ENCODE measurements around the gene CREBRF. TPM values are rescaled to one million over a fixed set of nuclear protein-coding genes. Genes with fewer than 3 reads are reported as not detected.

The CREBRF gene
- total and polyA plus RNA-seq, 2 donors from 2014 or later: 6.1 to 49.7 TPM

DNA sequence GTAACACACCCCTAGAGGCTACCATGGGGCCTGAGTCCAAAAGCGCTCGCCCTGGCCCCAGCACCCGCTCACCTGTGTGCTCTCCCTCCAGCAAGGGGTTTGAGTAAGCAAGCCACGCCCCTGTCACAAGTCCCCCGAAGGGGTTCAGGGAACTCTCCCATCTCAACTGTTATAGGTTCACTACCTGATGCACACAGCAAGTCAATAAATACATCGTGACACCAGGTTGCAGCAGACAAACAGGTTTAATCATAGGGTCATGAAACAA is 8.4 kb upstream of the CREBRF start:
- intact Hi-C loops (cut with DNase I): no loop called here
- DNase-seq (no peak), FAIRE-seq (no peak)
- no peak for TF ChIP-seq CTCF (IDR thresholded peaks at IDR 0.05; ENCODE audit: borderline replicate concordance, extremely low read depth, insufficient read depth)
- Histone ChIP-seq H3K27me3 (ENCODE audit: control insufficient read depth, insufficient read depth, low read length) (no peaks in the 10 kb centered on the region), H3K9ac (ENCODE audit: low read length in 3 of 3) (no peak overlapping the region), H3K27ac (ENCODE audit: low read depth in 2 of 2, low read length in 2 of 2) (no peak overlapping the region), H3K4me3 (ENCODE audit: low read length in 3 of 3) (no peak overlapping the region), H3K9me3 (ENCODE audit: control insufficient read depth in 2 of 3, insufficient read depth in 1 of 3, low read length in 3 of 3) (no peaks in the 10 kb centered on the region), H3K4me1 (ENCODE audit: control insufficient read depth in 2 of 3, insufficient read depth in 2 of 3, low read depth in 1 of 3, low read length in 3 of 3) (peaks cover 0 to 2% (median 0%) of the 10 kb centered on the region in 3 donors), H3K36me3 (ENCODE audit: control insufficient read depth in 2 of 3, insufficient read depth in 3 of 3, low read length in 3 of 3) (no peaks in the 10 kb centered on the region)

DNA sequence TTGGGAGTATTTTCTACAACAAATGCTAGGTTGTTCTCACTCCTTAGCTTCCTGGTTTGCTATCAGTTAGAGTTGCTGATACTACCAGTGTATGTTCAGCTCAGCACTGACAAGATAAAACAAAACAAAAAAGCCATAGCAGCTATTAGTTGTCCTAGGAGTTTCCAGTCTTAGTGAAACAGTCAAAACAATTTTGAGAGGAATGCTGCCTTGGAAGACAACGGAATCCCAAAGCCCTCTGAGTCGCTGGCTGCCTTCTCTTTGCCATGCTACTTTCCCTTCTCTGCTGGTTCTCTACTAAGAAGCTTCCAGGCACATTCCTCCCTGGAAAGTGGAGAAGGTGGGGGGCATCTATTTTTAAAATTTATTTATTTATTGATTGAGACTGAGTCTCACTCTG is 5.4 kb upstream of the CREBRF start:
- Histone ChIP-seq H3K9me3 (ENCODE audit: control insufficient read depth in 2 of 3, insufficient read depth in 1 of 3, low read length in 3 of 3) (no peaks in the 10 kb centered on the region), H3K9ac (ENCODE audit: low read length in 3 of 3) (no peak overlapping the region), H3K27ac (ENCODE audit: low read depth in 2 of 2, low read length in 2 of 2) (no peak overlapping the region), H3K4me3 (ENCODE audit: low read length in 3 of 3) (no peak overlapping the region), H3K27me3 (ENCODE audit: control insufficient read depth, insufficient read depth, low read length) (no peaks in the 10 kb centered on the region), H3K4me1 (ENCODE audit: control insufficient read depth in 2 of 3, insufficient read depth in 2 of 3, low read depth in 1 of 3, low read length in 3 of 3) (peaks cover 0 to 5% (median 0%) of the 10 kb centered on the region in 3 donors), H3K36me3 (ENCODE audit: control insufficient read depth in 2 of 3, insufficient read depth in 3 of 3, low read length in 3 of 3) (no peaks in the 10 kb centered on the region)
- TF ChIP-seq CTCF (IDR thresholded peaks at IDR 0.05; ENCODE audit: borderline replicate concordance, extremely low read depth, insufficient read depth): no peak
- intact Hi-C loops (cut with DNase I): no loop called here
- FAIRE-seq: no peak
- DNase-seq: no peak

GRCh38 chr5:173051746-173052145 is 4.4 kb upstream of the CREBRF start:
- no peak for TF ChIP-seq CTCF (IDR thresholded peaks at IDR 0.05; ENCODE audit: borderline replicate concordance, extremely low read depth, insufficient read depth)
- no peak overlapping the region for H3K4me3 ChIP-seq (ENCODE audit: low read length in 3 of 3)
- peaks cover 0 to 6% (median 0%) of the 10 kb centered on the region in 3 donors for H3K4me1 ChIP-seq (ENCODE audit: control insufficient read depth in 2 of 3, insufficient read depth in 2 of 3, low read depth in 1 of 3, low read length in 3 of 3)
- H3K27ac ChIP-seq (ENCODE audit: low read depth in 2 of 2, low read length in 2 of 2): no peak overlapping the region
- intact Hi-C loops (cut with DNase I): no loop called here
- no peaks in the 10 kb centered on the region for H3K36me3 ChIP-seq (ENCODE audit: control insufficient read depth in 2 of 3, insufficient read depth in 3 of 3, low read length in 3 of 3)
- H3K27me3 ChIP-seq (ENCODE audit: control insufficient read depth, insufficient read depth, low read length): no peaks in the 10 kb centered on the region
- DNase-seq: no peak
- FAIRE-seq: no peak
- no peaks in the 10 kb centered on the region for H3K9me3 ChIP-seq (ENCODE audit: control insufficient read depth in 2 of 3, insufficient read depth in 1 of 3, low read length in 3 of 3)
- H3K9ac ChIP-seq (ENCODE audit: low read length in 3 of 3): no peak overlapping the region

- Histone ChIP-seq H3K27ac (ENCODE audit: low read depth in 2 of 2, low read length in 2 of 2) (no peak overlapping the region), H3K27me3 (ENCODE audit: control insufficient read depth, insufficient read depth, low read length) (no peaks in the 10 kb centered on the region), H3K36me3 (ENCODE audit: control insufficient read depth in 2 of 3, insufficient read depth in 3 of 3, low read length in 3 of 3) (no peaks in the 10 kb centered on the region), H3K9ac (ENCODE audit: low read length in 3 of 3) (no peak overlapping the region), H3K4me3 (ENCODE audit: low read length in 3 of 3) (no peak overlapping the region), H3K4me1 (ENCODE audit: control insufficient read depth in 2 of 3, insufficient read depth in 2 of 3, low read depth in 1 of 3, low read length in 3 of 3) (peaks cover 0 to 7% (median 0%) of the 10 kb centered on the region in 3 donors), H3K9me3 (ENCODE audit: control insufficient read depth in 2 of 3, insufficient read depth in 1 of 3, low read length in 3 of 3) (no peaks in the 10 kb centered on the region)
- intact Hi-C loops (cut with DNase I): no loop called here
- no peak for FAIRE-seq
- no peak for DNase-seq
- no peak for TF ChIP-seq CTCF (IDR thresholded peaks at IDR 0.05; ENCODE audit: borderline replicate concordance, extremely low read depth, insufficient read depth)
These were observed 3.1 kb upstream of the CREBRF start for GRCh38 chr5:173053041-173053440.
